IMR-90 (cell line): Measurements from ENCODE around the gene LDLRAD4.

Experiments used
- MAZ ChIP-seq: IDR thresholded peaks from 2 replicates; pipeline ENCODE4 v1.6.1; 2012; ENCODE audit warnings: low read depth, mild to moderate bottlenecking, low read length, improper control_type of control experiment, moderate library complexity, borderline replicate concordance
- MXI1 ChIP-seq: IDR thresholded peaks from 2 replicates; pipeline ENCODE4 v1.6.1; 2012; ENCODE audit warnings: low read depth, mild to moderate bottlenecking, low read length, moderate library complexity, borderline replicate concordance
- POLR2A ChIP-seq: IDR thresholded peaks from 2 replicates; pipeline ENCODE4 v1.6.1; 2012; ENCODE audit warnings: mild to moderate bottlenecking, low read depth, low read length
- RAD21 ChIP-seq: IDR thresholded peaks from 2 replicates; pipeline ENCODE4 v1.6.1; 2012; ENCODE audit warnings: low read length, improper control_type of control experiment
- TF ChIP-seq, protein P1 (sequence below): conservative IDR thresholded peaks from 2 replicates; pipeline ENCODE4 v1.5.1; 2012; ENCODE audit warnings: mild to moderate bottlenecking, low read depth, low read length, improper control_type of control experiment
- TF ChIP-seq, protein P2 (sequence below): fragments of 150-350 bp; IDR thresholded peaks from 2 replicates; pipeline ENCODE4 v1.6.1; 2016; ENCODE audit warnings: low read depth, mild to moderate bottlenecking, low read length, moderate library complexity, borderline replicate concordance

DNA sequence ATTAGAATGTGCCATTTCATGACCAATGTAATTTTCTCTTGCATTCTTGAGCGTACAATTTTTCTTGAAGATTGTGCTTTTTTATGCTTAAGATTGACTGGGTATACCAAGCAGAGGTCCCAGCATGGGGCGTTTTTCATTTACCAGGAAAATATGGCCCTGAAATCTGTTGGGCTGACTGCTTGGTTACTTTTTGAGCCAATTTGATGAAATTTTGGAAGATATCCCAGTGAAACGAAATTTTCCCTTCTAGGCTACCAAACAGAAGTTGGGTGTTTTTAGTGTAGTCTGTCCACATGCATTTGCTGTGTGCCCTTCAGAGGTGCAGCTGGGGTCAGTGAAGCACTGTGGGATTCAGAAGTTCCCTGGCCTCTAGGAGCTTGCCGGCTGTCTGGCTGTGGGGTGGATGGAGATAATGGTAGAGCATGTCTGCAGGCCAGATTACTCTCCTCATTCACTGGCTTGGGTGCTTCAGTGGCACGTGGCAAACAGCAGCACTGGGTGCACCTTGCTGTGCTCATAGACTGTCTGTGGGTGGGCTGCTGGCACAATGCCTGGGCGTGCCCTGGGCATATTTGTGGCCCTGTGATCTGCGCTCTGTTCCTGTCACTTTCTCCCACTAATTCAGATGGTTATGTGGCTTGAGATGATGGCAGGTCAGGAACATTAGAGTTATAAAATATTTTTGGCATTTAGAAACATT lies 73.3 kb downstream of the LDLRAD4 start:
- TF ChIP-seq, protein P1, sequence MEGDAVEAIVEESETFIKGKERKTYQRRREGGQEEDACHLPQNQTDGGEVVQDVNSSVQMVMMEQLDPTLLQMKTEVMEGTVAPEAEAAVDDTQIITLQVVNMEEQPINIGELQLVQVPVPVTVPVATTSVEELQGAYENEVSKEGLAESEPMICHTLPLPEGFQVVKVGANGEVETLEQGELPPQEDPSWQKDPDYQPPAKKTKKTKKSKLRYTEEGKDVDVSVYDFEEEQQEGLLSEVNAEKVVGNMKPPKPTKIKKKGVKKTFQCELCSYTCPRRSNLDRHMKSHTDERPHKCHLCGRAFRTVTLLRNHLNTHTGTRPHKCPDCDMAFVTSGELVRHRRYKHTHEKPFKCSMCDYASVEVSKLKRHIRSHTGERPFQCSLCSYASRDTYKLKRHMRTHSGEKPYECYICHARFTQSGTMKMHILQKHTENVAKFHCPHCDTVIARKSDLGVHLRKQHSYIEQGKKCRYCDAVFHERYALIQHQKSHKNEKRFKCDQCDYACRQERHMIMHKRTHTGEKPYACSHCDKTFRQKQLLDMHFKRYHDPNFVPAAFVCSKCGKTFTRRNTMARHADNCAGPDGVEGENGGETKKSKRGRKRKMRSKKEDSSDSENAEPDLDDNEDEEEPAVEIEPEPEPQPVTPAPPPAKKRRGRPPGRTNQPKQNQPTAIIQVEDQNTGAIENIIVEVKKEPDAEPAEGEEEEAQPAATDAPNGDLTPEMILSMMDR = no peak
- TF ChIP-seq POLR2A (no peak), MXI1 (no peak), MAZ (no peak), RAD21 (no peak)
- TF ChIP-seq, protein P2, sequence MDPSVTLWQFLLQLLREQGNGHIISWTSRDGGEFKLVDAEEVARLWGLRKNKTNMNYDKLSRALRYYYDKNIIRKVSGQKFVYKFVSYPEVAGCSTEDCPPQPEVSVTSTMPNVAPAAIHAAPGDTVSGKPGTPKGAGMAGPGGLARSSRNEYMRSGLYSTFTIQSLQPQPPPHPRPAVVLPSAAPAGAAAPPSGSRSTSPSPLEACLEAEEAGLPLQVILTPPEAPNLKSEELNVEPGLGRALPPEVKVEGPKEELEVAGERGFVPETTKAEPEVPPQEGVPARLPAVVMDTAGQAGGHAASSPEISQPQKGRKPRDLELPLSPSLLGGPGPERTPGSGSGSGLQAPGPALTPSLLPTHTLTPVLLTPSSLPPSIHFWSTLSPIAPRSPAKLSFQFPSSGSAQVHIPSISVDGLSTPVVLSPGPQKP = no peak
